Uterus (tissue), 2 donors: ENCODE measurements around the gene GGTLC2.

Experiments
- CTCF ChIP-seq, 4 experiments: fragments of 200-600 bp in 2 of 4; fragments of 450-650 bp in 2 of 4; sonication (generic) in 2 of 4; IDR thresholded peaks; one replicate each; pipeline ENCODE4 v1.5.1; 2016 to 2019; ENCODE audit warnings: antibody characterized with exemption in 4 of 4, mild to moderate bottlenecking in 2 of 4, moderate library complexity in 1 of 4
- POLR2A ChIP-seq, 2 donors: fragments of 450-650 bp; IDR thresholded peaks; one replicate each; pipeline ENCODE4 v1.6.1; 2016; ENCODE audit warnings: antibody characterized with exemption in 2 of 2, mild to moderate bottlenecking in 1 of 2, moderate library complexity in 1 of 2

GRCh38 chr22:22619765-22620414 lies 24.5 kb upstream of the GGTLC2 start:
- no peak for TF ChIP-seq CTCF (IDR thresholded peaks at IDR 0.05)
- no peak for TF ChIP-seq POLR2A (IDR thresholded peaks at IDR 0.05)
